Activated T-cell treated with anti-CD3 and anti-CD28 coated beads, Interleukin-2, amount 50 U/mL, for 4 hours (primary cell): ENCODE results near the gene ZFHX3. TPM values are rescaled to one million over a fixed set of nuclear protein-coding genes. Genes with fewer than 3 reads are reported as not detected.

Experiments
- ATAC-seq, 2 donors: fragments of 200-7000 bp; cut with Tn5 transposase; one replicate each; pipeline ENCODE4 v1.10.0; 2021
- DNase-seq: peaks from one replicate; pipeline ENCODE4 v3.0.0-alpha.2; 2020
- H3K27me3 Mint-ChIP-seq: one replicate; pipeline ENCODE4 v1.8.0; 2021; ENCODE audit warnings: low read depth, mixed read lengths
- H3K36me3 Mint-ChIP-seq: one replicate; pipeline ENCODE4 v1.8.0; 2022; ENCODE audit warnings: mixed read lengths; ENCODE audit not compliant: insufficient read depth
- H3K4me1 Mint-ChIP-seq: one replicate; pipeline ENCODE4 v1.8.0; 2021; ENCODE audit warnings: low read depth, mixed read lengths
- H3K4me3 Mint-ChIP-seq: one replicate; pipeline ENCODE4 v1.8.0; 2021; ENCODE audit warnings: mild to moderate bottlenecking, moderate library complexity, mixed read lengths
- H3K9me3 Mint-ChIP-seq: one replicate; pipeline ENCODE4 v1.8.0; 2021; ENCODE audit warnings: mixed read lengths
- total RNA-seq, 3 donors: library from RNA; stranded (reverse); gene quantifications; one replicate each; pipeline ENCODE4 v1.2.1, GENCODE V29; 2021

The ZFHX3 gene
- total RNA-seq, 3 donors from 2014 or later = 0.29 to 2.5 (median 0.86) TPM

DNA sequence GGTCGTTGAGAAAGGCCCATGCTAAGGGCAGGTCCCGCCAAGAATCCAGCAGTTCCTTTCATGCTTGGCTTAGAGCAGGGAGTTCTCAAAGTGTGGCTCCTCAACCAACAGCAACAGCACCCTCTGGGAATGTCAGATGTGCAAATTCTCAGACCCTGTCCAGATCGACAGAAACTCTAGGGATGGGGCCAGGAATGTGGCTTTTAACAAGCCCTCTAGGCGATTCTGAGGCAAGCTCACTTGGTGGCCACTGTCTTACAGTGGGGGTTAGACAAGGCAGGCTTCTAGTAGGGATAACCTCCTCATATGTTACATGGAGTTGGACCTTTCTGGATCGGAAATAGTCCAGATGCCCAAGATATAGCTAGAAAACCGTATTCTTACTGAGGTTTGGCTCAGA is 144.8 kb downstream of the ZFHX3 start:
- no peaks in the 10 kb centered on the region for H3K9me3 Mint-ChIP-seq
- DNase-seq (no peak), ATAC-seq (no peak)
- H3K36me3 Mint-ChIP-seq = no peaks in the 10 kb centered on the region
- no peaks in the 10 kb centered on the region for H3K4me1 Mint-ChIP-seq
- no peaks in the 10 kb centered on the region for H3K27me3 Mint-ChIP-seq
- H3K4me3 Mint-ChIP-seq = no peak overlapping the region

DNA sequence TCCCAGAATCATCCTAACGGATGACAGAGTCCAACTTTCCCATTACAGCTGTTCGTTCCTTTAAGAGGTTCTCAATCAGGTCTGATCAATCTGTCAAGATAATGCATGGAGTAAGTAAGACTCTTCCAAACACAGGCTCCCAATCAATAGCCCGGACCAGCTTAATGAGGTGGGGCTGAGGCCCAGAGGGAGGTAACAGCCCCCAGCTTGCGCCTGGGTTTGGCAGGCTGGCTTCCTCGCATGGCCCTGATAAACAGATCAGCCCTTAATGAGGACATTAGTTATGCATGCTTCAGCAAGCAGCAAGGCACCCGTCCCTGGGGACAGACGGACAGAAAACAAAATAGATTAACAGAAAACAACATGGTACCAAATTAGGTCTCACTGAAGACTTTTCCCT is 145.7 kb downstream of the ZFHX3 start:
- Mint-ChIP-seq H3K4me1 (no peaks in the 10 kb centered on the region), H3K36me3 (no peaks in the 10 kb centered on the region), H3K9me3 (no peaks in the 10 kb centered on the region), H3K27me3 (no peaks in the 10 kb centered on the region), H3K4me3 (no peak overlapping the region)
- ATAC-seq (no peak), DNase-seq (no peak)

DNA sequence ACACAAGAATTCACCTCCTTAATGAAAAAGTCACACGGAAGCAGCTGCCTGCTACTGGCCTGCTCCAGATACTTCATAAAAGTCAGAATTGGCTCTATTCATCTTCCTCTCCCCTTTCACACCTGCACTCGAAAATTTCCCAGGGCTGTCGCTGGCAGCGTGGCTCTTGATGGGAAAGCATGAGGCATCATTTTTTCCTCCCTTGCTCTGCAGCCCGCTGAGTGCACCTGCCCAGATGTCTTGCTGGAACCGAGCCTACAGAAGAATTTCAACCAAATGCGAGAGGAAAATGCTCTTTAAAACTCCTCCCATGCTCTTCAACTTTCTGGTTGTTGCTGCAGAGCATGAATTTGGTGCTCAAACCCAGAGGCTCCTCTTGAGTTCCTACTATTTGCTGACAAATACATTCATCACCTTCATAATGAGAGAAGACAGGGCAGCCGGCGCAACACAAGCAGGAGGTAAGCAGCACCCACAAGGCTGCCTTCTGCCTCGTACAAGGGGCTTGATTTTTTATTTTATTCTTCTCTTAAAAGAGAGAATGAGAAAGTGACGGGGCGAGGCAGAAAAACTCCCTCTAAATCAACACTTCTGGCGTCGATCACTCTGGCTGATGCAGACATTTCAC is 146.8 kb downstream of the ZFHX3 start:
- Mint-ChIP-seq H3K27me3 (no peaks in the 10 kb centered on the region), H3K4me3 (no peak overlapping the region), H3K4me1 (no peaks in the 10 kb centered on the region), H3K9me3 (no peaks in the 10 kb centered on the region), H3K36me3 (no peaks in the 10 kb centered on the region)
- DNase-seq = no peak
- no peak for ATAC-seq

DNA sequence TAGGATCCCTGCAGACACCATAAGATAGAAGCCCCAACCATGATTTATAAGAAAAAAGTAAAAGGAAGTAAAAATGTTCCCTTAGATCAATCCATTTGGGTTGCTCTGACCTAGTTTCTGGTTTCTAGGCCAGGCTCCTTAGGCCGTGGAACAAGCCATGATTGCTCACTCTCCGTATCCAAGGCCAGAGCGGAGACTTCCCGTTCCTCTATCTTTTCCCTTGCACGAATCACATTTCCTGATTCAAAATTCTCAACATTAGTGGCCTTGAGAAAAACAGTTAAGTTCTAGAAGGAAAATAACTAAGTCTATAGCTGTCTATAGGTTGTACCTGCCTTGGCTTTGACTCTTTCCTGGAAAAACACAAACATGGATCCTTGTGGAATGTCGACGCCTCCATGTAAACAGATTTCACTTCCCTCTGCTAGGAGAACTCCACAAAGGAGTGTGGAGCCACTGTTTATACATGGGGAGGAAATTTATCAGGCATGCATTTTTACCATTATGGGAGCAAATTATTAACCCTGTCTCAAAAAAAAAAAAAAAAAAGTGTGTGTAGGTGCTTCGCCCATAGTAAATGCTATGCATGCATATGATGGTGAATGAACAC is 149.6 kb downstream of the ZFHX3 start:
- ATAC-seq = no peak
- Mint-ChIP-seq H3K9me3 (no peaks in the 10 kb centered on the region), H3K27me3 (no peaks in the 10 kb centered on the region), H3K36me3 (no peaks in the 10 kb centered on the region), H3K4me1 (no peaks in the 10 kb centered on the region), H3K4me3 (no peak overlapping the region)
- DNase-seq = no peak

DNA sequence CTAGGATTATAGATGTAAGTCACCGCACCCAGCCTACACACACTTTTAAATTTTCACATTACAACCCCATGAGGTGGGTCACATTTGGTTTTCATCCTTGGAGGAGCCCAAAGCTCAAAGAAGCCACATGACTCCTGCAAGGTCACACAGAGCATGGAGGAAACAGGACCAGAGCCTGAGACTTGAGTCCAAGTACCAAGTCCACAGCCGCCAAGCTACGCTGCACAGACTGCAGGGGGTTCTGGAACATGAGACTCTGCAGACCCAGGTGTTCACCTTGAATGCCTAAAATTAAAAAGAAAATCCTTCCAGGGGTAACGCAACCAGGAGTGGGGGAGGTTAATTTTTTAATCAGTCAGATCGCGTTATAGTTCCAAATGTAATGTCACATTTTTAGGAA is 150.2 kb downstream of the ZFHX3 start:
- no peaks in the 10 kb centered on the region for H3K36me3 Mint-ChIP-seq
- H3K4me3 Mint-ChIP-seq = no peak overlapping the region
- H3K9me3 Mint-ChIP-seq = no peaks in the 10 kb centered on the region
- H3K4me1 Mint-ChIP-seq = no peaks in the 10 kb centered on the region
- no peaks in the 10 kb centered on the region for H3K27me3 Mint-ChIP-seq
- no peak for DNase-seq
- ATAC-seq = no peak

DNA sequence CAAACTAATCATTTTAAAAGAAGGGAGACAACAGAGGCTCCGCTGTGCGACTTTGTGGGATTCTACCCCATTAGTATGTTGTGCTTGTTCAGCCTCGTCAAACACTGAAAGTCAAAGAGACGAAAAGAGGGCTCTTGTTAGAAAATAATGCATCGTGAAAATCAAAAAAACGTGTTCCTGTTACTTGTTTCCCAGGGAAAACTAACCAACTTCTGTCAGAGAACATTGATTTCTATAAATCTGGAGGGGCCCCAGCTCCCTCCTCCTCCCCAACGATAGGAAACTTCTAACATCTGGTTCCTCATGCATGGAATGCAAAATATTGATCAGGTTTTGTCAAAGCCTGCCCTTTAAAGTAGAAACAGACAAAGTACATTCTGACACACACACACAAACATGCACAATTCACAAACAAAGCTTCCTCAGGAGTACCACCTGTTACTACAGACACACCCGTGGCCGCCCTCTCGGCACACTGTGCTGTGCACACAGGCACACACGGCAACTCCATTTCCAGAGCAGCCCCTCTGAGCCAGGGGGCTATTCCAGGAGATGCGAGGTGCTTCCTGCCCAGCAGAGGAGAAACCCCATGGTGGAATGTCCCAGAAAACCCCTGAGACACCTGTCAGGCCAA is 151.3 kb downstream of the ZFHX3 start:
- Mint-ChIP-seq H3K27me3 (no peaks in the 10 kb centered on the region), H3K4me1 (no peaks in the 10 kb centered on the region), H3K36me3 (no peaks in the 10 kb centered on the region), H3K9me3 (no peaks in the 10 kb centered on the region), H3K4me3 (no peak overlapping the region)
- DNase-seq (no peak), ATAC-seq (no peak)

DNA sequence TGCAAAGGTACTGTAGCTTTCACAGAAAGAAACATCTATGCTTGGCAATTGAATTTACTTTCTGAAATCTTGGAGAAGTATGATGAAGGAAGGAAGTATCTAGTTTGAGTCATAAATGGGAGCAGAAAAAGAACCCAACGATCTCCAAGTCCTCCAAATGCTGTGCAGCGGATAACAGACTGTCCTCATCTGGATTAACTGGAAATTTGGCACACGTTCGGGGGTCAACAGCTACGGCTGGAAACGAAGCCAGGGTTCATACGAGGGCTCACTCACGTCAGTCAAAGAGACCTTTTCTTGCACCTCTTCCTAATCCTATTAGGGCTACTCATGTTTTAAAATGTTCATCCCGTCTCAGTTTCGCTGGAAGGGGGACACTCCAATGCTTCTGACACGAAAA is 152.0 kb downstream of the ZFHX3 start:
- no peaks in the 10 kb centered on the region for H3K27me3 Mint-ChIP-seq
- H3K9me3 Mint-ChIP-seq = no peaks in the 10 kb centered on the region
- no peak overlapping the region for H3K4me3 Mint-ChIP-seq
- ATAC-seq (no peak), DNase-seq (no peak)
- H3K36me3 Mint-ChIP-seq = no peaks in the 10 kb centered on the region
- H3K4me1 Mint-ChIP-seq = no peaks in the 10 kb centered on the region

DNA sequence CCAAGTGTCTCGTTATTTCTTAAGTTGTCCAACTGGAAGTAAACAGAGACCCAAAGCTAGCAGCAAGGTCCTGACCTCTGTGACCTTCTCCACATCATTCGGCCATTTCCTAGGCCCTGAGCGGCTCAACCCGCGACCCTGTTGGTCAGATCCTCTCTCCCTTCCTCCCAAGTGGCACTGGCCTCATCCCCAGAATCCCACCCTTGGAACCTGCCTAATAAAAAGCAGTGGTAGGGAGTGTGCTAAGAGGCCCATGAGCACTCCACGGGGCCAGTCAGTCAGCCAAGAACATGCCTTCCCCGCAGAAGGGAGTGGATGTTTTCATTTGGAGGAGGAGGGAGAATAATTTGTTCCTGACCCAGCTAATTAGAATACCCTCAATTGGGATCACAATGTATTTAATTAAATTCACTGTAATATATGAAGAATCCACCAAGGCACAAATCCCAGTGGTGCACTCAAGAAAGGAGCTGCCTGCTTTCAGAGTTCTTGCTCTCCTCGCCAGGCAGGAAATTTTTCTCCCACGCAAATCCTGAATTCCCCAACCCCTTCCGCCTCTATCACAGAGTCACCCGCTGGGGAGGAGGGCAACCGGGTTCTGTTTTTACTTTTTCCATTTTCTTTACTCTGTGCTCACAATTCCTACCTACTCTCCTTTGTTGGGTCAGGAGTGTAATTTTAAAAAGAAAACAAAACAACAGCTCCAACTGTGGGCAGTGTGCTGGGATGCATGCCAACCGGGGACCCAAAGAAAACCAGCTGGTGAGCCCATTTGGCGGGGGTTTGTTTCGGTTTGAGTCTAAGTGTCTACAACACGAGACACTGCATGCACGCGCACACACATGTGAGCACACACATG is 153.4 kb downstream of the ZFHX3 start:
- DNase-seq (no peak), ATAC-seq (no peak)
- H3K4me3 Mint-ChIP-seq = no peak overlapping the region
- no peaks in the 10 kb centered on the region for H3K9me3 Mint-ChIP-seq
- no peaks in the 10 kb centered on the region for H3K36me3 Mint-ChIP-seq
- H3K27me3 Mint-ChIP-seq = no peaks in the 10 kb centered on the region
- no peaks in the 10 kb centered on the region for H3K4me1 Mint-ChIP-seq

DNA sequence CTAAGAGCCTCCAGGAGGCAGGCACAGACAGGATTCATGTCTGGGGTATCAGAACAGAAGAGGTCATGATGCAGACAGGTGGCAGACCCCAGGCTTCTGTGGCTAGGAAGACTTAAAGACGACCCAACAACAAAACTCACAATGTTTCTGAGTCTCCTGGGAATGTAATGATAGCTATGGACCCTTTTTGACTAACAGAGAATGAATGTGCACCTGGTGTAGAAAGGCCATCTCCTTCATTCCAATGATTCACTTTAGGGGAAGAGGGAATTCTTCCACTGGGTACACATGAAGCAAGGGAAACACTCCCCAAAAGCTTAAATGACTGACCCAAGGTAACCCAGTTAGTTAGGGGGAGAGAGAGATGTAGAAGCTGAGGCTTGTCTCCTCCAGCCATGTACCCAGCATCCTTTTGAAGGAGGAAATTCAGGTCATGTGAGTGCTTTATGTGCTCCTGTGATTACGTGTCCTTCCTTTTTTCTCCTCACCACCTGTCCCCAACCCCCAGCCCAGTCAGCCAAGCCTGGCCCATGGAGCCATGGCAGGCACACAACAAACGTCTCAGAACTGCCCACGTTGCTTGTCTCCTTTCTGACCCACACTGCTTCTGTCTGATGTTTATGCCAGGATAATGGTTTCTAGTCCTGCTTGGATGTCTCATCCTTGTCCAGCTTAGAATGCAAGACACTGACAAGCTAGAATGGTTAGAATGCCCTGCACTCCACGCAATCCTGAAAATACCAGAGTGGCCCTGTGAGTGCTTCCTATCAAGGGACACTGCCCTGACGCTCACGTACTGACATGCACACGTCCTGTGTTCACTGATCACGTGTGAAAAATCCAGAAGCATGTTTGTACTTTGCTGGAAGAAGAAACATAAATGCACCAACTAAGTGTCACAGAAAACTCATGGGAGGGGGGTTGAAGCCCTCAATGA is 156.4 kb downstream of the ZFHX3 start:
- DNase-seq (no peak), ATAC-seq (no peak)
- Mint-ChIP-seq H3K36me3 (peaks cover 2% of the 10 kb centered on the region), H3K4me1 (no peaks in the 10 kb centered on the region), H3K4me3 (no peak overlapping the region), H3K9me3 (no peaks in the 10 kb centered on the region), H3K27me3 (no peaks in the 10 kb centered on the region)

DNA sequence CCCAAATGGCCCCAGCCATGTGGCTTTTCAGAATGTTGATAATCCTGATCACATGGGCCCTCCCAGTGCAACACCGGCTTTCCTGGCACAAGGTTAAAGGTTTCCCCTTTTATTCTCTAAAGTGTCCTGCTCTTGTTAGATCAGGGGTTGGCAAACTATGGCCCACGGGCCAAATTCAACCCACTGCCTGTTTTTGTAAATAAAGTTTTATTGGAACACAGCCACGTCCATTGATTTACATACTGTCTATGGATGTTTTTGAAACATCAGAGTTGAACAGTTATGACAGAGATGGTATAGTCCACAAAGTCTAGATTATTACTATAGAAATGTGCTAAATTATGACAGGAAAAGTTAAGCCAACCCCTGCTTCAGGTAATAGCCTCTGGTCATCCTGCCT is 157.3 kb downstream of the ZFHX3 start:
- Mint-ChIP-seq H3K9me3 (no peaks in the 10 kb centered on the region), H3K36me3 (peaks cover 2% of the 10 kb centered on the region), H3K27me3 (no peaks in the 10 kb centered on the region), H3K4me3 (no peak overlapping the region), H3K4me1 (no peaks in the 10 kb centered on the region)
- DNase-seq (no peak), ATAC-seq (no peak)

DNA sequence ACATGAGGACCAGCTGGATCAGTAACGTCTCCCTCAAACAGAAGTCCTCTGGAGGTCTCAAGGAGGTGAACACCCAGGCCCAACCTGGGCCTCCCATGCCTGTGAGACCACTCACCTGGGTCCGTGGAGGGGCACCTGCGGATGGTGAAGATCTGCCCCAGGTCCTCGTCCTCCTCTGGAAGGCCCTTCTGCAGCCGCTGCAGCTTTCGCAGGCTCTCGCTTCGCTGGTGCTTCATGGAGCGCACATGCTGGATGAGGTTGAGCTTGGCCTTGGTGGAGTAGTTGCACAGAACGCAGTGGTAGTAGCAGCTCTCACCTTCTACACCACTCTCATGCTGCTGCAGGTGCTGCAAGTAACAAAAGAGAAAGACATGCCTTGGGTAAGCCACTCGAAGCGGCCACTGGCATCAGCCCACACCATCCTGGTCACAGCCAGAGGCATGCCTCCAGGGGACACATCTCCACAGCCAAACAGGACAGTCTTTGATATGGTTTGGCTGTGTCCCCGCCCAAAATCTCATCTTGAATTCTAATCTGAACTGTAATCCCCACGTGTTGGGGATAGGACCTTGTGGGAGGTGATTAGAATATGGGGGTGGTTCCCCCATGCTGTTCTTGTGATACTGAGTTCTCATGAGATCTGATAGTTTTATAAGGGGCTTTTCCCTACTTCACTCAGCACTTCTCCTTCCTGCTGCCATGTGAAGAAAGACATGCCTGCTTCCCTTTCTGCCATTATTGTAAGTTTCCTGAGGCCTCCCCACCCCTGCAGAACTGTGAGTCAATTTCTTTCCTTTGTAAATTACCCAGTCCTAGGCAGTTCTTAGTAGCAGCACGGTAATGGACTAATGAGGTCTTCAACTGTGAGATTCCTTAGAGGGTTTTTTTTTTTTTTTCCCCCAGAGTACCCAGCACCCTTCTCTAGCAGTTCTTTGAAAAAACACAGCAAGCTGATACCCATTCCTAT is 158.0 kb downstream of the ZFHX3 start:
- Mint-ChIP-seq H3K9me3 (no peaks in the 10 kb centered on the region), H3K4me1 (no peaks in the 10 kb centered on the region), H3K27me3 (no peaks in the 10 kb centered on the region), H3K4me3 (no peak overlapping the region), H3K36me3 (peaks cover 2% of the 10 kb centered on the region)
- ATAC-seq = no peak
- no peak for DNase-seq

DNA sequence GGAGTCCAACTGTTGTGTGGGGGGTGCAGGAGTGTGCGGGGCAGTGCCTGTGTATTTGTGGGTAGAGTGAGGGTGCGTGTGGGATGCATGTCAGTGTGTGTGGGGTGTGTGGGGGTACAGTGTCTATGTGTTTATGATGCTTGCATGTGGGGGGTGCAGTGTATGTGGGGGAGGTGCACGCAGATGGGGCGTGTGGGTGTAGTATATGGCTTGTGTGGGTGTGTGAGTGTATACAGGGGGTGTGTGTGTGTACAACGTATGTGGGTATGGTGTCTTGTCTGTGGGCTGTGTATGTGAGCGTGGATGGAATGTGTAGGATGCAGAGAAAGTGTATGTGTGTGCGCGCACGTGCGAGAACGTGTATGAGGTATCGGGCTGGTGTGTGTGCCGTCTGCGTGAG is 160.4 kb downstream of the ZFHX3 start:
- ATAC-seq (no peak), DNase-seq (no peak)
- H3K36me3 Mint-ChIP-seq = peaks cover 2% of the 10 kb centered on the region
- no peaks in the 10 kb centered on the region for H3K27me3 Mint-ChIP-seq
- no peaks in the 10 kb centered on the region for H3K9me3 Mint-ChIP-seq
- no peak overlapping the region for H3K4me3 Mint-ChIP-seq
- peaks cover 1% of the 10 kb centered on the region for H3K4me1 Mint-ChIP-seq

DNA sequence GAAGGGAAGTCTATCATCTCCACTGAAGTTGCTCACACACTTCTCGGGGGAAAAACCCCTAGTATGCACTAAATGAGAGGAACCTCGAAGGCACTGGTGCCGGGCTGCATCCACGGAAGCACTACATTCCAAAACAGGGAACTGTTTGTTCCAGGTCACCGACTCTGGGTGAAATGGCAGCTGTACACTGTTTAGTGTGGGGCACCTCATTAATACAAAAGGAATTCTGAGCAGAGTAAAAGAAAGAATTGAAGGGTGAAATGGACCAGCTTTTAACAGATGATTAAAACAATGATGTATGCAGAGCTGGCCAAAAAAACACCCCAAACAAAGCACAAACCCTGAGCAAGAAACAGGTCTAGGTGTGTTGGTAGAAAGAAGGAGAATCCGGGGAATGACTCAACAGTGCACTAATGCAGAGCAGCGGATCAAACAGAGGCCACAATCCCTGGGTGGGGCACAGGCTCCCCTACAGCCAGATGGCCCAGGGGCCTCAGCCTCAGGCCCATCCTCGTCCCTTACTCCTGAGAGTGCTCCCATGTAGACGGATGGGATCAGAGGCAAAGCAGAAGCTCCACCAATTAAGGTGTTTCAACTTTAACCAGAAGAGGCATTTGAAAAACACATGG is 161.5 kb downstream of the ZFHX3 start:
- peaks cover 1% of the 10 kb centered on the region for H3K4me1 Mint-ChIP-seq
- no peak for ATAC-seq
- no peaks in the 10 kb centered on the region for H3K27me3 Mint-ChIP-seq
- H3K9me3 Mint-ChIP-seq = no peaks in the 10 kb centered on the region
- peaks cover 2% of the 10 kb centered on the region for H3K36me3 Mint-ChIP-seq
- no peak for DNase-seq
- no peak overlapping the region for H3K4me3 Mint-ChIP-seq
